GM12878 (cell line): ENCODE results near the gene UNC45B. TPM values are rescaled to one million over a fixed set of nuclear protein-coding genes. Genes with fewer than 3 reads are reported as not detected.
"Not testable (repeated sequence)": the region's sequence is repeated elsewhere in the genome, so short reads cannot be mapped to it uniquely, and the experiment has no call there.

Experiments
- ATAC-seq: fragments of 200-7000 bp; cut with Tn5 transposase; 3 replicates; pipeline ENCODE4 v1.9.1; 2020; ENCODE audit warnings: mild to moderate bottlenecking, moderate library complexity
- BruUV-seq: library from RNA; stranded (reverse); fragments of 400-500 nt; replicated peaks from 2 replicates; lab custom pipeline; 2021; lab: Mats Ljungman, UMichigan
- CTCF ChIA-PET: fragments of 300-600 bp; sonication (Branson Sonifier 250); formaldehyde crosslinking; extraction: SDS; loops from one replicate; lab custom pipeline; 2021; ENCODE audit warnings: inconsistent platforms; lab: Yijun Ruan, JAX
- POLR2A ChIA-PET: fragments of 350-600 bp; formaldehyde crosslinking; extraction: SDS; loops from one replicate; lab custom pipeline; 2021; ENCODE audit warnings: inconsistent platforms; lab: Charles Lee
- RAD21 ChIA-PET: fragments of 300-600 bp; sonication (Branson Sonifier 250); formaldehyde crosslinking; loops from one replicate; lab custom pipeline; 2023; ENCODE audit warnings: antibody characterized with exemption; ENCODE audit not compliant: unreplicated experiment; lab: Charles Lee
- SMC1A ChIA-PET: fragments of 300-600 bp; sonication (Branson Sonifier 250); formaldehyde crosslinking; loops from one replicate; lab custom pipeline; 2023; ENCODE audit not compliant: unreplicated experiment, uncharacterized antibody; lab: Charles Lee
- DNase-seq: peaks from one replicate; pipeline ENCODE4 v3.0.0-alpha.2; 2011; ENCODE audit warnings: low read depth, low spot score
- FAIRE-seq: peaks from 3 replicates; lab custom pipeline; 2011; peaks lifted over from hg19 to GRCh38; lab: Jason Lieb, UNC
- H2AFZ ChIP-seq: 2 replicates; pipeline ENCODE4 v1.6.0; 2011; ENCODE audit warnings: low read depth, low read length, control low read depth; ENCODE audit not compliant: control insufficient read depth
- H3K27ac ChIP-seq: 2 replicates; pipeline ENCODE4 v1.5.1; 2011; ENCODE audit warnings: control low read depth; ENCODE audit not compliant: control insufficient read depth, insufficient read depth
- H3K27me3 ChIP-seq, 2 experiments: replicated peaks in 1 of 2; 2 replicates each; pipeline versions ENCODE4 v1.6.0 to v1.6.1; 2011; ENCODE audit warnings: low read length in 1 of 2; ENCODE audit not compliant: control insufficient read depth in 2 of 2, insufficient read depth in 2 of 2
- H3K36me3 ChIP-seq, 2 experiments: 2 replicates each; pipeline ENCODE4 v1.5.1; 2011; ENCODE audit warnings: low read length in 1 of 2; ENCODE audit not compliant: control insufficient read depth in 2 of 2, insufficient read depth in 2 of 2
- H3K4me1 ChIP-seq: 2 replicates; pipeline ENCODE4 v1.6.1; 2011; ENCODE audit warnings: mild to moderate bottlenecking, low read length, moderate library complexity, mixed read lengths; ENCODE audit not compliant: control insufficient read depth, insufficient read depth
- H3K4me2 ChIP-seq: 2 replicates; pipeline ENCODE4 v1.6.0; 2011; ENCODE audit warnings: control low read depth; ENCODE audit not compliant: control insufficient read depth, insufficient read depth
- H3K4me3 ChIP-seq: fragments of 200-600 bp; sonication (generic); 2 replicates; pipeline ENCODE4 v1.5.1; 2016
- H3K79me2 ChIP-seq: 2 replicates; pipeline ENCODE4 v1.6.0; 2011; ENCODE audit warnings: low read length; ENCODE audit not compliant: control insufficient read depth, insufficient read depth
- H3K9ac ChIP-seq: 2 replicates; pipeline ENCODE4 v1.8.0; 2011; ENCODE audit warnings: low read length, control low read depth, mixed read lengths; ENCODE audit not compliant: control insufficient read depth, insufficient read depth
- H3K9me3 ChIP-seq: replicated peaks from 3 replicates; pipeline ENCODE4 v1.5.1; 2011; ENCODE audit warnings: mild to moderate bottlenecking, low read length; ENCODE audit not compliant: control insufficient read depth, insufficient read depth
- H4K20me1 ChIP-seq: 2 replicates; pipeline ENCODE4 v1.6.0; 2011; ENCODE audit not compliant: control insufficient read depth, insufficient read depth
- CUX1 ChIP-seq: IDR thresholded peaks from 2 replicates; pipeline ENCODE4 v1.6.1; 2012; ENCODE audit warnings: improper control_type of control experiment, low read depth, low read length; ENCODE audit not compliant: insufficient replicate concordance
- KLF5 ChIP-seq: fragments of 450-650 bp; IDR thresholded peaks from 2 replicates; pipeline ENCODE4 v1.6.1; 2014; ENCODE audit warnings: mild to moderate bottlenecking; ENCODE audit not compliant: partially characterized antibody
- PKNOX1 ChIP-seq: fragments of 450-650 bp; IDR thresholded peaks from 2 replicates; pipeline ENCODE4 v1.6.1; 2016; ENCODE audit warnings: mild to moderate bottlenecking
- RFX5 ChIP-seq: IDR thresholded peaks from 2 replicates; pipeline ENCODE4 v1.6.1; 2011; ENCODE audit warnings: low read depth, low read length, improper control_type of control experiment
- TBL1XR1 ChIP-seq: IDR thresholded peaks from 2 replicates; pipeline ENCODE4 v1.6.1; 2012; ENCODE audit warnings: low read depth, low read length, improper control_type of control experiment
- WRNIP1 ChIP-seq: IDR thresholded peaks from 2 replicates; pipeline ENCODE4 v1.6.1; 2011; ENCODE audit warnings: low read depth, low read length, improper control_type of control experiment, borderline replicate concordance
- WGBS: methylation state at CpG from one replicate; pipeline ENCODE4 v1.1.6; 2016; ENCODE audit warnings: low lambda C conversion rate; ENCODE audit not compliant: insufficient replicate concordance, insufficient coverage; ENCODE audit errors: missing lambda C conversion rate; 5-methylcytosine and 5-hydroxymethylcytosine counted together
- in situ Hi-C: fragments of 300-500 bp; cut with MboI; formaldehyde crosslinking; loops from 9 replicates; pipeline ENCODE4 v1.14.3; 2018; ENCODE audit warnings: mixed read lengths
- intact Hi-C: fragments of 100-400 bp; cut with micrococcal nuclease; formaldehyde crosslinking; loops from one replicate; pipeline ENCODE4 v1.14.2; 2022; ENCODE audit not compliant: unreplicated experiment
- polyA plus RNA-seq, 11 experiments: library from polyadenylated mRNA; depleted of rRNA in 4 of 11; unstranded in 6 of 11; stranded (reverse) in 5 of 11; fragments of >200 nt; fragmentation: Nextera tagmentation in 4 of 11; fragmentation: Illumina TruSeq in 1 of 11; extraction: Ambion mirVana in 4 of 11; extraction: Trizol in 1 of 11; gene quantifications; 1 replicate in 1 of 11; 2 replicates in 10 of 11; pipeline versions ENCODE4 v1.2.1 to v1.2.3, GENCODE V29; 2011 to 2016; ENCODE audit warnings: inconsistent platforms in 2 of 11, missing spikeins in 2 of 11, low read depth in 1 of 11
- total RNA-seq, 4 experiments: library from RNA; depleted of rRNA in 3 of 4; stranded (reverse); fragments of >200 nt in 3 of 4; fragmentation: Illumina TruSeq in 1 of 4; extraction: Trizol in 1 of 4; gene quantifications; 2 replicates each; pipeline versions ENCODE4 v1.2.1 to v1.2.3, GENCODE V29; 2013 to 2021

UNC45B gene
- total and polyA plus RNA-seq, 10 of the 15 experiments (the other 5 are each of a cell fraction or from before 2014, with no cell fraction given): 0.03 TPM; not detected in 9

- TF ChIP-seq CUX1: no peak
- TF ChIP-seq TBL1XR1: no peak
- TF ChIP-seq RFX5: no peak
- TF ChIP-seq, all 136 proteins: peak for 0
Observed at GRCh38 chr17:35103271-35103670, 44.3 kb upstream of the UNC45B start (continued).

- H3K4me2 ChIP-seq: no peak overlapping the region
- TF ChIP-seq WRNIP1 (no peak), KLF5 (no peak), PKNOX1 (no peak)
- FAIRE-seq: no peak
- intact Hi-C loops: no loop called here
- ChIA-PET CTCF (no interaction called here), SMC1A (interaction anchor here (1.5 kb wide), 1 partner anchor 15 kb away, joined by 5 read pairs; no protein-coding TSS in a partner anchor), RAD21 (no interaction called here), POLR2A (no interaction called here)
- peaks cover 7 to 24% of the 10 kb centered on the region in 2 experiments for H3K36me3 ChIP-seq
- no peak overlapping the region for H3K9ac ChIP-seq
- no peak overlapping the region for H2AFZ ChIP-seq
- no TSS peak for BruUV-seq
- no peak overlapping the region for H3K27ac ChIP-seq
- no peak for ATAC-seq
- 96% methylated on average over 5 of the region's 5 CpGs for WGBS
- no peaks in the 10 kb centered on the region for H3K79me2 ChIP-seq
- H3K9me3 ChIP-seq: no peaks in the 10 kb centered on the region
- H4K20me1 ChIP-seq: no peaks in the 10 kb centered on the region
- in situ Hi-C loops: loop anchor here (25.0 kb wide), 1 partner anchor 893 kb away; no protein-coding TSS in a partner anchor
- no peaks in the 10 kb centered on the region for H3K27me3 ChIP-seq
- no peaks in the 10 kb centered on the region for H3K4me1 ChIP-seq
- DNase-seq: no peak
- H3K4me3 ChIP-seq: no peak overlapping the region
Observed at GRCh38 chr17:35104844-35105450, 42.7 kb upstream of the UNC45B start.

- H3K27me3 ChIP-seq, H3K4me3 ChIP-seq, ATAC-seq, H3K79me2 ChIP-seq, H3K9me3 ChIP-seq, DNase-seq, H3K36me3 ChIP-seq, H3K4me2 ChIP-seq, BruUV-seq, FAIRE-seq, POLR2A ChIA-PET, intact Hi-C loops, H3K4me1 ChIP-seq, H3K27ac ChIP-seq, H3K9ac ChIP-seq, H2AFZ ChIP-seq, H4K20me1 ChIP-seq, RAD21 ChIA-PET: not testable (repeated sequence)
- ChIA-PET CTCF (interaction anchor here (0.8 to 1.8 kb wide), 2 partner anchors 9 to 21 kb away, joined by 3 to 6 read pairs; no protein-coding TSS in a partner anchor), SMC1A (interaction anchor here (0.8 kb wide), 1 partner anchor 8 kb away, joined by 3 read pairs; no protein-coding TSS in a partner anchor)
- 97% methylated on average over 17 of the region's 17 CpGs for WGBS
- in situ Hi-C loops: loop anchor here (25.0 kb wide), 1 partner anchor 898 kb away; no protein-coding TSS in a partner anchor
Observed at GRCh38 chr17:35110791-35111190, 36.8 kb upstream of the UNC45B start.
